GM19035 (cell line): Measurements from ENCODE around the gene PEAR1.

Experiments
- ATAC-seq: cut with Tn5 transposase; IDR thresholded peaks from one replicate; pipeline ENCODE4 v1.9.1; 2021; ENCODE audit not compliant: unreplicated experiment

The PEAR1 gene

GRCh38 chr1:156958247-156958714, 64.8 kb downstream of the PEAR1 start:
- no peak for ATAC-seq

GRCh38 chr1:156959414-156959813, 65.9 kb downstream of the PEAR1 start:
- ATAC-seq, result no peak

GRCh38 chr1:156959925-156960324, 66.4 kb downstream of the PEAR1 start:
- no peak for ATAC-seq

GRCh38 chr1:156961709-156962108, 68.2 kb downstream of the PEAR1 start:
- ATAC-seq, result no peak

- ATAC-seq, result no peak
These were observed 70.1 kb downstream of the PEAR1 start for GRCh38 chr1:156963621-156964020.

GRCh38 chr1:156964441-156964840, 70.9 kb downstream of the PEAR1 start:
- no peak for ATAC-seq
